HEK293 (cell line): ENCODE results near the gene IFT172.

Source experiments
- CTCF ChIA-PET: fragments of 350-600 bp; formaldehyde crosslinking; extraction: SDS; loops from one replicate; lab custom pipeline; 2021; ENCODE audit warnings: antibody characterized with exemption; lab: Yijun Ruan, JAX
- POLR2A ChIA-PET: fragments of 300-600 bp; formaldehyde crosslinking; extraction: SDS; loops from one replicate; lab custom pipeline; 2020; ENCODE audit warnings: antibody characterized with exemption, inconsistent platforms; lab: Yijun Ruan, JAX
- H3K27ac ChIP-seq: fragments of 200-500 bp; sonication (Bioruptor generic); 2 replicates; pipeline ENCODE4 v1.5.1; 2014; ENCODE audit warnings: low read depth, low read length, control low read depth, inconsistent platforms; ENCODE audit errors: extremely low read depth
- H3K36me3 ChIP-seq, 2 experiments: fragments of 200-500 bp in 1 of 2; sonication (Bioruptor generic) in 1 of 2; 1 replicate in 1 of 2; 2 replicates in 1 of 2; pipeline ENCODE4 v1.5.1; 2014 to 2017; ENCODE audit warnings: inconsistent platforms in 2 of 2, low read length in 2 of 2; ENCODE audit not compliant: control insufficient read depth in 2 of 2, insufficient read depth in 1 of 2
- H3K4me1 ChIP-seq: fragments of 200-500 bp; sonication (Bioruptor generic); 2 replicates; pipeline ENCODE4 v1.5.1; 2014; ENCODE audit warnings: mild to moderate bottlenecking, low read length, inconsistent platforms; ENCODE audit not compliant: control insufficient read depth, insufficient read depth
- H3K4me3 ChIP-seq: 2 replicates; pipeline ENCODE4 v1.5.1; 2011; ENCODE audit warnings: low read depth, mild to moderate bottlenecking, control low read depth, low read length, moderate library complexity
- H3K9me3 ChIP-seq: fragments of 200-500 bp; sonication (Bioruptor generic); 2 replicates; pipeline ENCODE4 v1.5.1; 2014; ENCODE audit warnings: low read depth, low read length, inconsistent platforms; ENCODE audit not compliant: control insufficient read depth, insufficient read depth
- BCL11A ChIP-seq: fragments of 450-650 bp; formaldehyde crosslinking; IDR thresholded peaks from 2 replicates; pipeline ENCODE4 v1.5.1; 2016; ENCODE audit warnings: low read depth, missing biosample characterization, missing genetic modification characterization
- SP7 ChIP-seq: fragments of 450-650 bp; formaldehyde crosslinking; IDR thresholded peaks from 2 replicates; pipeline ENCODE4 v1.5.1; 2016; ENCODE audit warnings: missing biosample characterization, missing genetic modification characterization
- ZBTB20 ChIP-seq: fragments of 450-650 bp; formaldehyde crosslinking; IDR thresholded peaks from 2 replicates; pipeline ENCODE4 v1.5.1; 2016; ENCODE audit warnings: missing biosample characterization, missing genetic modification characterization
- ZBTB7A ChIP-seq: fragments of 450-650 bp; formaldehyde crosslinking; IDR thresholded peaks from 2 replicates; pipeline ENCODE4 v1.5.1; 2016; ENCODE audit warnings: low read depth, missing biosample characterization, missing genetic modification characterization
- ZIC2 ChIP-seq: fragments of 450-650 bp; formaldehyde crosslinking; IDR thresholded peaks from 2 replicates; pipeline ENCODE4 v1.5.1; 2016; ENCODE audit warnings: missing biosample characterization, missing genetic modification characterization
- ZNF10 ChIP-seq: fragments of 450-650 bp; formaldehyde crosslinking; IDR thresholded peaks from 2 replicates; pipeline ENCODE4 v1.5.1; 2017; ENCODE audit warnings: missing biosample characterization, missing genetic modification characterization
- ZNF2 ChIP-seq: fragments of 450-650 bp; formaldehyde crosslinking; IDR thresholded peaks from 2 replicates; pipeline ENCODE4 v1.5.1; 2016; ENCODE audit warnings: missing biosample characterization, missing genetic modification characterization
- ZNF302 ChIP-seq: fragments of 450-650 bp; formaldehyde crosslinking; IDR thresholded peaks from 2 replicates; pipeline ENCODE4 v1.5.1; 2016; ENCODE audit warnings: missing biosample characterization, missing genetic modification characterization, low read depth
- ZNF423 ChIP-seq: fragments of 450-650 bp; formaldehyde crosslinking; IDR thresholded peaks from 2 replicates; pipeline ENCODE4 v1.5.1; 2016; ENCODE audit warnings: missing biosample characterization, missing genetic modification characterization
- ZNF48 ChIP-seq: fragments of 450-650 bp; formaldehyde crosslinking; IDR thresholded peaks from 2 replicates; pipeline ENCODE4 v1.5.1; 2016; ENCODE audit warnings: missing biosample characterization, missing genetic modification characterization
- ZNF549 ChIP-seq: fragments of 450-650 bp; IDR thresholded peaks from 2 replicates; pipeline ENCODE4 v1.5.1; 2018; ENCODE audit warnings: missing biosample characterization, missing genetic modification characterization, mild to moderate bottlenecking, inconsistent platforms, moderate library complexity
- ZNF558 ChIP-seq: fragments of 450-650 bp; formaldehyde crosslinking; IDR thresholded peaks from 2 replicates; pipeline ENCODE4 v1.5.1; 2016; ENCODE audit warnings: missing biosample characterization, missing genetic modification characterization
- ZNF561 ChIP-seq: fragments of 450-650 bp; IDR thresholded peaks from 2 replicates; pipeline ENCODE4 v1.5.1; 2018; ENCODE audit warnings: missing biosample characterization, missing genetic modification characterization, borderline replicate concordance
- ZNF585B ChIP-seq: fragments of 450-650 bp; formaldehyde crosslinking; IDR thresholded peaks from 2 replicates; pipeline ENCODE4 v1.5.1; 2016; ENCODE audit warnings: missing biosample characterization, missing genetic modification characterization
- ZNF629 ChIP-seq: fragments of 450-650 bp; formaldehyde crosslinking; IDR thresholded peaks from 2 replicates; pipeline ENCODE4 v1.5.1; 2017; ENCODE audit warnings: missing biosample characterization, missing genetic modification characterization
- ZNF677 ChIP-seq: fragments of 450-650 bp; IDR thresholded peaks from 2 replicates; pipeline ENCODE4 v1.5.0; 2018; ENCODE audit warnings: missing biosample characterization, mild to moderate bottlenecking, missing genetic modification characterization, moderate library complexity
- TF ChIP-seq, protein P1 (sequence below): fragments of 450-650 bp; formaldehyde crosslinking; IDR thresholded peaks from 2 replicates; pipeline ENCODE4 v1.5.1; 2016; ENCODE audit warnings: missing biosample characterization, missing genetic modification characterization
- TF ChIP-seq, protein P2 (sequence below): fragments of 450-650 bp; formaldehyde crosslinking; IDR thresholded peaks from 2 replicates; pipeline ENCODE4 v1.5.1; 2016; ENCODE audit warnings: missing biosample characterization, missing genetic modification characterization
- TF ChIP-seq, protein P3 (sequence below): fragments of 450-650 bp; formaldehyde crosslinking; conservative IDR thresholded peaks from 2 replicates; pipeline ENCODE4 v1.5.1; 2016; ENCODE audit warnings: low read depth, missing biosample characterization, missing genetic modification characterization
- TF ChIP-seq, protein P4 (sequence below): fragments of 450-650 bp; formaldehyde crosslinking; IDR thresholded peaks from 2 replicates; pipeline ENCODE4 v1.5.1; 2017; ENCODE audit warnings: missing biosample characterization, mild to moderate bottlenecking, missing genetic modification characterization, moderate library complexity
- TF ChIP-seq, protein P5 (sequence below): fragments of 450-650 bp; formaldehyde crosslinking; IDR thresholded peaks from 2 replicates; pipeline ENCODE4 v1.5.1; 2016; ENCODE audit warnings: missing biosample characterization, missing genetic modification characterization

IFT172 gene

DNA sequence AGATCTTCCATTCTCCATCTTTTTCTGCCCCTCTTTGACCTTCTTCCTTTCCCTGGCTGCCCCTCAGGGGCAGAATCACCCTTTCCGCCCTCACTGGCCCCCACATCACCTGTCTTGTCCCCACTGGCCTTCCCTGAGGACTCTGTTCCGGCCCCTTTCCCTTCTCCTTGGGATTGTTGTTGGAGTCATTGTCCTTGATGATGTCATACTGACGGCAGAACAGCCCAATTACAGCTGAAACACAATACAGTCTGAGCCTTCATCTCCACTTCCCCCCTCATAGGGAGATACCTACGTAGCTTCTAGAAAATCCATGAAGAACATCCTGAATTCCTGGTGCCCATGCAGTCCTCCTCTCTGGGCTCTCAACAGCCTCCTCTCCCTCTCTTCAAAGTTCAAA is 3.0 kb upstream of the IFT172 start (continued):
- TF ChIP-seq, protein P1, sequence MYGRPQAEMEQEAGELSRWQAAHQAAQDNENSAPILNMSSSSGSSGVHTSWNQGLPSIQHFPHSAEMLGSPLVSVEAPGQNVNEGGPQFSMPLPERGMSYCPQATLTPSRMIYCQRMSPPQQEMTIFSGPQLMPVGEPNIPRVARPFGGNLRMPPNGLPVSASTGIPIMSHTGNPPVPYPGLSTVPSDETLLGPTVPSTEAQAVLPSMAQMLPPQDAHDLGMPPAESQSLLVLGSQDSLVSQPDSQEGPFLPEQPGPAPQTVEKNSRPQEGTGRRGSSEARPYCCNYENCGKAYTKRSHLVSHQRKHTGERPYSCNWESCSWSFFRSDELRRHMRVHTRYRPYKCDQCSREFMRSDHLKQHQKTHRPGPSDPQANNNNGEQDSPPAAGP (tag by site-specific recombination) = no peak
- TF ChIP-seq, protein P2, sequence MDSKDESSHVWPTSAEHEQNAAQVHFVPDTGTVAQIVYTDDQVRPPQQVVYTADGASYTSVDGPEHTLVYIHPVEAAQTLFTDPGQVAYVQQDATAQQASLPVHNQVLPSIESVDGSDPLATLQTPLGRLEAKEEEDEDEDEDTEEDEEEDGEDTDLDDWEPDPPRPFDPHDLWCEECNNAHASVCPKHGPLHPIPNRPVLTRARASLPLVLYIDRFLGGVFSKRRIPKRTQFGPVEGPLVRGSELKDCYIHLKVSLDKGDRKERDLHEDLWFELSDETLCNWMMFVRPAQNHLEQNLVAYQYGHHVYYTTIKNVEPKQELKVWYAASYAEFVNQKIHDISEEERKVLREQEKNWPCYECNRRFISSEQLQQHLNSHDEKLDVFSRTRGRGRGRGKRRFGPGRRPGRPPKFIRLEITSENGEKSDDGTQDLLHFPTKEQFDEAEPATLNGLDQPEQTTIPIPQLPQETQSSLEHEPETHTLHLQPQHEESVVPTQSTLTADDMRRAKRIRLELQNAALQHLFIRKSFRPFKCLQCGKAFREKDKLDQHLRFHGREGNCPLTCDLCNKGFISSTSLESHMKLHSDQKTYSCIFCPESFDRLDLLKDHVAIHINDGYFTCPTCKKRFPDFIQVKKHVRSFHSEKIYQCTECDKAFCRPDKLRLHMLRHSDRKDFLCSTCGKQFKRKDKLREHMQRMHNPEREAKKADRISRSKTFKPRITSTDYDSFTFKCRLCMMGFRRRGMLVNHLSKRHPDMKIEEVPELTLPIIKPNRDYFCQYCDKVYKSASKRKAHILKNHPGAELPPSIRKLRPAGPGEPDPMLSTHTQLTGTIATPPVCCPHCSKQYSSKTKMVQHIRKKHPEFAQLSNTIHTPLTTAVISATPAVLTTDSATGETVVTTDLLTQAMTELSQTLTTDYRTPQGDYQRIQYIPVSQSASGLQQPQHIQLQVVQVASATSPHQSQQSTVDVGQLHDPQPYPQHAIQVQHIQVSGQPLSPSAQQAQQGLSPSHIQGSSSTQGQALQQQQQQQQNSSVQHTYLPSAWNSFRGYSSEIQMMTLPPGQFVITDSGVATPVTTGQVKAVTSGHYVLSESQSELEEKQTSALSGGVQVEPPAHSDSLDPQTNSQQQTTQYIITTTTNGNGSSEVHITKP = peak; percentile 53
- peak; percentile 85 for TF ChIP-seq ZNF629 (tag by site-specific recombination)
- no peak for TF ChIP-seq ZNF48 (tag by site-specific recombination)

DNA sequence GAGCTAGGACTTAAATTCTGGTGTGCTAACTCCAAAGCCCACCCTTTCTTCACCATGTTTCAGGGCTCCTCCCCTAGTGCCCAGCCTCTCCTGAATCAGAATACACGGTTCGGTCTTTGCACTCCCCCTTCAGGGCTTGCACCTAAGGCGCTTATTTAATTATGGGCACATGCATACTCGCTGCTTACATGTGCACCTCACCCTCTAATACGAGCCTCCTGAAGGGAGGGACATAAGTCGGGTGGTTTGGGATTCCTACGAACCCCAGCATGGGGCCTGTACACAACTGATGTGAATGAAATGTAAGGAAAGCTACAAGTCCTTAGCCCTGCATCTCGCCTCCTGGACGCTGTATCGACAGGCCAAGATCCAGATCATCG is 435 bp downstream of the IFT172 start:
- Histone ChIP-seq H3K27ac (no peak overlapping the region), H3K36me3 (peaks cover 0 to 13% of the 10 kb centered on the region in 2 experiments; a peak in 2 of 3 replicates), H3K4me1 (peaks cover 5% of the 10 kb centered on the region; the same call in 1 of the 2 replicates), H3K9me3 (no peaks in the 10 kb centered on the region)
- POLR2A ChIA-PET = no interaction called here
- no peak for TF ChIP-seq ZNF549 (tag by site-specific recombination)
- TF ChIP-seq, protein P3, sequence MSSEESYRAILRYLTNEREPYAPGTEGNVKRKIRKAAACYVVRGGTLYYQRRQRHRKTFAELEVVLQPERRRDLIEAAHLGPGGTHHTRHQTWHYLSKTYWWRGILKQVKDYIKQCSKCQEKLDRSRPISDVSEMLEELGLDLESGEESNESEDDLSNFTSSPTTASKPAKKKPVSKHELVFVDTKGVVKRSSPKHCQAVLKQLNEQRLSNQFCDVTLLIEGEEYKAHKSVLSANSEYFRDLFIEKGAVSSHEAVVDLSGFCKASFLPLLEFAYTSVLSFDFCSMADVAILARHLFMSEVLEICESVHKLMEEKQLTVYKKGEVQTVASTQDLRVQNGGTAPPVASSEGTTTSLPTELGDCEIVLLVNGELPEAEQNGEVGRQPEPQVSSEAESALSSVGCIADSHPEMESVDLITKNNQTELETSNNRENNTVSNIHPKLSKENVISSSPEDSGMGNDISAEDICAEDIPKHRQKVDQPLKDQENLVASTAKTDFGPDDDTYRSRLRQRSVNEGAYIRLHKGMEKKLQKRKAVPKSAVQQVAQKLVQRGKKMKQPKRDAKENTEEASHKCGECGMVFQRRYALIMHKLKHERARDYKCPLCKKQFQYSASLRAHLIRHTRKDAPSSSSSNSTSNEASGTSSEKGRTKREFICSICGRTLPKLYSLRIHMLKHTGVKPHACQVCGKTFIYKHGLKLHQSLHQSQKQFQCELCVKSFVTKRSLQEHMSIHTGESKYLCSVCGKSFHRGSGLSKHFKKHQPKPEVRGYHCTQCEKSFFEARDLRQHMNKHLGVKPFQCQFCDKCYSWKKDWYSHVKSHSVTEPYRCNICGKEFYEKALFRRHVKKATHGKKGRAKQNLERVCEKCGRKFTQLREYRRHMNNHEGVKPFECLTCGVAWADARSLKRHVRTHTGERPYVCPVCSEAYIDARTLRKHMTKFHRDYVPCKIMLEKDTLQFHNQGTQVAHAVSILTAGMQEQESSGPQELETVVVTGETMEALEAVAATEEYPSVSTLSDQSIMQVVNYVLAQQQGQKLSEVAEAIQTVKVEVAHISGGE (tag by site-specific recombination) = no peak
- no peak for TF ChIP-seq BCL11A (tag by site-specific recombination)
- TF ChIP-seq ZNF423 (tag by site-specific recombination) = no peak
- TF ChIP-seq ZNF10 (tag by site-specific recombination) = no peak
- no peak for TF ChIP-seq ZNF561 (tag by site-specific recombination)
- TF ChIP-seq ZNF677 (tag by site-specific recombination) = no peak
- TF ChIP-seq ZNF558 (tag by site-specific recombination) = 0 out of 2 replicates have a peak, but pooled peaks have one; percentile 43
- 0 out of 2 replicates have a peak, but pooled peaks have one; percentile 27 for TF ChIP-seq ZNF2 (tag by site-specific recombination)
- TF ChIP-seq ZIC2 (tag by site-specific recombination) = no peak
- TF ChIP-seq ZBTB20 = peak; percentile 34; the same call in 1 of the 2 replicates
- TF ChIP-seq, all 188 proteins: peak for 3
- CTCF ChIA-PET = interaction anchor here (0.6 to 1.0 kb wide), 2 partner anchors 140 to 195 kb away, joined by 3 read pairs; partner anchors contain the start of genes CCDC121 and GPN1
- peak overlapping the region; percentile 66 for H3K4me3 ChIP-seq

DNA sequence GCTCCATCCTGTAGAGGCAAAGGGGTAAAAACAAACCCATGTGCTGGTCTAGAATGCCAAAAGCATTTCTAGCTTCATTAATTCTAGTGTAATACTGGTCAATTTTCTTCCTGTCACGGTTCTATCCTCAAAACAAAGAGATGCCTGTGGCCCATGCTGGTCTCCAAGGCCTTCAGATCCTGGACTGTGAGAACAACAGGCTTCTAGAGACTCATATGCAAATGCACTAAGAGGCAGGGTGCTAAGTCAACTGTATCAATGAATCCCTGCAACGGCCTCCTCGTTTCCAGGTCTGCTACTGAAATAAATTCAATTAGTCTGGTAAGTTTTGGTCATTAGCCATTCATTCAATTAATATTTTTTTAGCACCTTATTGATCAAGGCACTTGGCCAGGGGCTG is 4.0 kb downstream of the IFT172 start:
- CTCF ChIA-PET = interaction anchor here (1.0 kb wide), 1 partner anchor 198 kb away, joined by 3 read pairs; no protein-coding TSS in a partner anchor
- no peaks in the 10 kb centered on the region for H3K9me3 ChIP-seq
- no peak overlapping the region for H3K27ac ChIP-seq
- POLR2A ChIA-PET = no interaction called here
- peaks cover 5 to 32% of the 10 kb centered on the region in 2 experiments; a peak in 2 of 3 replicates for H3K36me3 ChIP-seq
- no peak overlapping the region for H3K4me3 ChIP-seq
- peaks cover 5% of the 10 kb centered on the region; the same call in 1 of the 2 replicates for H3K4me1 ChIP-seq
- TF ChIP-seq, protein P4, sequence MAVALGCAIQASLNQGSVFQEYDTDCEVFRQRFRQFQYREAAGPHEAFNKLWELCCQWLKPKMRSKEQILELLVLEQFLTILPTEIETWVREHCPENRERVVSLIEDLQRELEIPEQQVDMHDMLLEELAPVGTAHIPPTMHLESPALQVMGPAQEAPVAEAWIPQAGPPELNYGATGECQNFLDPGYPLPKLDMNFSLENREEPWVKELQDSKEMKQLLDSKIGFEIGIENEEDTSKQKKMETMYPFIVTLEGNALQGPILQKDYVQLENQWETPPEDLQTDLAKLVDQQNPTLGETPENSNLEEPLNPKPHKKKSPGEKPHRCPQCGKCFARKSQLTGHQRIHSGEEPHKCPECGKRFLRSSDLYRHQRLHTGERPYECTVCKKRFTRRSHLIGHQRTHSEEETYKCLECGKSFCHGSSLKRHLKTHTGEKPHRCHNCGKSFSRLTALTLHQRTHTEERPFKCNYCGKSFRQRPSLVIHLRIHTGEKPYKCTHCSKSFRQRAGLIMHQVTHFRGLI (tag by site-specific recombination) = no peak
- TF ChIP-seq SP7 (no peak), ZBTB7A (no peak), ZNF585B (tag by site-specific recombination) (no peak), ZNF677 (tag by site-specific recombination) (no peak), ZNF558 (tag by site-specific recombination) (no peak), ZNF302 (tag by site-specific recombination) (no peak)
- TF ChIP-seq, protein P5, sequence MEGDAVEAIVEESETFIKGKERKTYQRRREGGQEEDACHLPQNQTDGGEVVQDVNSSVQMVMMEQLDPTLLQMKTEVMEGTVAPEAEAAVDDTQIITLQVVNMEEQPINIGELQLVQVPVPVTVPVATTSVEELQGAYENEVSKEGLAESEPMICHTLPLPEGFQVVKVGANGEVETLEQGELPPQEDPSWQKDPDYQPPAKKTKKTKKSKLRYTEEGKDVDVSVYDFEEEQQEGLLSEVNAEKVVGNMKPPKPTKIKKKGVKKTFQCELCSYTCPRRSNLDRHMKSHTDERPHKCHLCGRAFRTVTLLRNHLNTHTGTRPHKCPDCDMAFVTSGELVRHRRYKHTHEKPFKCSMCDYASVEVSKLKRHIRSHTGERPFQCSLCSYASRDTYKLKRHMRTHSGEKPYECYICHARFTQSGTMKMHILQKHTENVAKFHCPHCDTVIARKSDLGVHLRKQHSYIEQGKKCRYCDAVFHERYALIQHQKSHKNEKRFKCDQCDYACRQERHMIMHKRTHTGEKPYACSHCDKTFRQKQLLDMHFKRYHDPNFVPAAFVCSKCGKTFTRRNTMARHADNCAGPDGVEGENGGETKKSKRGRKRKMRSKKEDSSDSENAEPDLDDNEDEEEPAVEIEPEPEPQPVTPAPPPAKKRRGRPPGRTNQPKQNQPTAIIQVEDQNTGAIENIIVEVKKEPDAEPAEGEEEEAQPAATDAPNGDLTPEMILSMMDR (tag by site-specific recombination) = no peak
